Frontal cortex (tissue), 4 donors: ENCODE results near the gene KCNQ1. TPM values are rescaled to one million over a fixed set of nuclear protein-coding genes. Genes with fewer than 3 reads are reported as not detected.

Experiments used
- DNase-seq, 2 donors: peaks; one replicate each; pipeline ENCODE4 v3.0.0; 2012; ENCODE audit warnings: low spot score in 2 of 2
- FAIRE-seq: peaks from 2 replicates; lab custom pipeline; 2012; peaks lifted over from hg19 to GRCh38; lab: Jason Lieb, UNC
- total RNA-seq: library from RNA; depleted of rRNA; stranded (reverse); fragments of >200 nt; gene quantifications from one replicate; pipeline ENCODE4 v1.2.3, GENCODE V29; 2014
- donor health status: control.
- donor health status: control.
- donor health status: control.

The KCNQ1 gene
- total RNA-seq, 1 donor from 2014 or later: under 0.01 TPM

DNA sequence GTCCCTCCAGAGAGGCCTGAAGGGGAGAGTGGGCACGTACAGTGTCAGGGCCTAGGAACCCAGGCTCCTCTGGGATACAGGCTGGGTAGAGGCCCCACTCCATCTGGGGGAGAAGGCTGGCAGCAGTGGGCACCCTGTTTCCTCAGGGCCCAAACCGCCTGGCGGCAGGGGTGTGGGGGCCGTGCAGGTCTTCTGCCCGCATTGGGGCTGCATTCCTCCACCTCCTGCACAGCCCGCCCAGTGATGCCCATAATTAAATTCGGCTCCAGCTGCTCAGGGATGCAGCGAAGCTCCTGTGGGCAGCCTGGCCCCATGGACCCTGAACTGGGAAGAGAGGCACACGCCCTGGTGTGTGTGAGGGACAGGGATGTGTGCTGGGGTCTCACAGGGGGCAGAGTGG is 219.6 kb downstream of the KCNQ1 start:
- DNase-seq (no peak), FAIRE-seq (no peak)

DNA sequence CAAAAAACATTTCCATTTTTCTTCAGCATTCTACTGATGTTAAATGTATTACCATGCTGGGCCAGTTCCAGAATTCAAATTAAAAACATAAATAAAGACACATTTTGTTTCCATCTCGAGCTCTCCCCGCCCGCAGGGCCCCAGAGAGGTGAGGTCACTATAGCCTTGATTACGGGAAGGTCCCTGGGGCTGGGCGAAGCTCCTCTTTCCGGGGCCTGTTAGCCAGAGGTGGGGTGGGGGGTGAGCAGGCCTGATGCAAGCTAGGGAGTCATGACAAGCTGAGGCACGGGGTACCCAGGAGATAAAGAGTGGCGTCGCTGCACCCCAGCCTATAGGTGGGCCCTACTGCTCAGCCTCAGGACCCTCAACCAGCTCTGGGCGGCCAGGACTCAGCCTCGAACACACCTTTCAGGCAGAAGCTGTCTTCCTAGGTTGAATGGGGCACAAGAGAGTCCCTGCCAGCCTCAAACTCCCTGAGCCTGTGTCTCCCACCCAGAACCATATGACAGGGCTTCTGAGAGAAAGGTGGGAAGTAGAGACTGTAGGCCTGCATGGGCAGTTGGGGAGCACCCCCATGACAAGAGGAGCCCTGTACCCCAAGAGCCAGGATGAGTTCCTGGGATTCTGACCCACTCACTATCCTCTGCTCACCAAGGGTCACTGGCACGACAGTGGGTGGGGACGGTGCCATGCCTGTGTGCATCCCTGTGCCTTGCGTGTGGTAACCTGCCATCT is 220.2 kb downstream of the KCNQ1 start:
- DNase-seq (no peak), FAIRE-seq (no peak)

DNA sequence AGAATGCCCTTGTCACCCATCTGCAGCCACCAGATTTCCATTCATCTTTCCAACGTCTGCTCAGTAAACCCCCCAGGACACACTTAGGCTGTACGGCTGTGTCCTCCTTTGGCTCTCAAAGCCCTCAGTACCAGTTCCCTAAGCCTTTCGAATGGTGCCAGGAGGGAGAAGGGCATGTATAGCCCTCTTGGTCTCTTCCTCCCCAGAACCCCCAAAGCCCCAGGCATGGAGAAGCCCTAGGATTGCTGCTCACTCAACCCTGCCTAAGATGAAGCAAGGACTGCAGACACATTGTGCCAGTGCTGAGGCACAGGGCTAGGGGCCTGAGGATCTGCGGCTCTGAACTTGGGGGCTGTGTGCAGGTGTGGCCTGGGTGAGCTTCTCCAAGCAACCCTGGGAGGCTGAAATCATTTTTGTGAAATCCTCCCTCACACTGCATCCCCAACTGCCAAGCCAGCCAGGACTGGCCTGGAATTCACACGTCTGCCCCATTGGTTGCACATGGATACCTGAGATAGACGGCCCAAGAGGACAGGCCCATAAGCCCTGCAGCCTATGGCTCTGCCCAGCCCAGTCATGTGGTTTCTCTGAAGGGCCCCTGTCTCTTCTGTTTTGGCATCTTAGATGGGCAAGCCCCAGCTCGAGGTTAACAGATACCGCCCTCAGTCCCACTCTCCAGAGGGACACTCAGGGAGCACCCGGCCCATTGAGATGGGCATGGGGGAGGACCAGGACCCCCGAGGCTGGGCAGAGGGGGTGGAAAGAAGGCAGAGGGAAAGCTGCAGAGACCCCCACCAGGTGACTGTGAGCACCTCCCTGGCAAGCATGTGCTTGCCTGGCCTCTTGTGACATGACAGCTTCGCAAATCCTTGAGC is 221.0 kb downstream of the KCNQ1 start:
- DNase-seq: no peak

GRCh38 chr11:2666401-2666741 is 221.6 kb downstream of the KCNQ1 start:
- DNase-seq (no peak), FAIRE-seq (no peak)

More for the DNA sequence above, 221.0 kb downstream of the KCNQ1 start:
- no peak for FAIRE-seq

DNA sequence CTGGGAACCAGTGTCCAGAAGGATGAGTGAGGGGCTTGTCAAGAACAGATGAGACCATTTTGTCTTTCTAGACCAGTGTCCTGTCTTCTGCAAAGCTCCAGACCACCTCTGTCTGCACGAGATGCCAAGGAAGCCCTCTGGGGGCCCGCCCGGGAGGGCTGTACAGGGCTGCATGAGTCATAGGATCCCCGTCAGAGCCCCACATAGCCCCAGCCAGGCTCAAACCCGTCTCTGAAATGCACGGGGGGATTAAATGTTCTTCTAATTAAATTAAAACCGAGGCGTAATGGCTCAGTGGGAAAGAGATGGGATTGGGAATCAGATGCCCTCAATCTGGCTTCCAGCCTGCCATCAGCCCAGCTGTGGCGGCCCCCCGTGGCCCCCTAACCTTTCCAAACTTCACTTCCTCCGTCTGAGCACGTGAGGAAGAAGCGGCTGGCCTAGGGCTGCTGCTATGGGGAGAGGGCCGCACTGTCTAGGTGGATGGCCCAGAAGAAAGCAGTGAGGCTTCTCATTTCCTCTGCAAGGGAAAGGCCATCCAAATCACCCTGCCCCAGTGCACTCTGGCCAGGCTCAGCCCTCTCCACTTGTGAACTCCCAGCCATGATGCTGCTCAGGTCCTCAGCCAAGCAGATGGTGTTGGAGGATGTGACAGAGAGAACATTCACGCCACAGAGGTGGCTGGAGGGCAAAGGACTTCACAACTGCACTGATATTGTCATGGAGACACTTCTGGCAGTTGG is 222.2 kb downstream of the KCNQ1 start:
- no peak for FAIRE-seq
- DNase-seq: no peak

DNA sequence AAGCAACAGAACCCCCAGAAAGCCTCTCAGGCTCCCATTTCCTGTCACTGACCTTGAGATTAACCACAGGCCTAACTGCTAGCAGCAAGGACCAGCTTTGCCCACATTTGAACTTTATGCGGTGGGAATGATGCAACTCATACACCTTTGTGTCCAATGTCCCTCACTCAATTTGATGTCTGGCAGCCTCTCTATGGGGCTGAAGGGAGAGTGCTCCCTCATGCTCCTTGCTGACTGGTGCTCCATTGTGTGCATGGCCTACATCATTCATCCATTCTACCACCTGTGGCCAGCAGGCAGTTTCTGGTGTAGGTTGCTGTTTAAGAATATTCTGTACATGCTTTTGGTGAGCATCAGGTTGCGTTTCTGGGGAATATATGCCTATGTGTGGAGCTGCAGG is 223.1 kb downstream of the KCNQ1 start:
- DNase-seq: no peak
- FAIRE-seq: no peak

GRCh38 chr11:2668876-2669275 is 224.1 kb downstream of the KCNQ1 start:
- DNase-seq (no peak), FAIRE-seq (no peak)

- FAIRE-seq (no peak), DNase-seq (no peak)
Measured at GRCh38 chr11:2669634-2670469, 225.0 kb downstream of the KCNQ1 start.

DNA sequence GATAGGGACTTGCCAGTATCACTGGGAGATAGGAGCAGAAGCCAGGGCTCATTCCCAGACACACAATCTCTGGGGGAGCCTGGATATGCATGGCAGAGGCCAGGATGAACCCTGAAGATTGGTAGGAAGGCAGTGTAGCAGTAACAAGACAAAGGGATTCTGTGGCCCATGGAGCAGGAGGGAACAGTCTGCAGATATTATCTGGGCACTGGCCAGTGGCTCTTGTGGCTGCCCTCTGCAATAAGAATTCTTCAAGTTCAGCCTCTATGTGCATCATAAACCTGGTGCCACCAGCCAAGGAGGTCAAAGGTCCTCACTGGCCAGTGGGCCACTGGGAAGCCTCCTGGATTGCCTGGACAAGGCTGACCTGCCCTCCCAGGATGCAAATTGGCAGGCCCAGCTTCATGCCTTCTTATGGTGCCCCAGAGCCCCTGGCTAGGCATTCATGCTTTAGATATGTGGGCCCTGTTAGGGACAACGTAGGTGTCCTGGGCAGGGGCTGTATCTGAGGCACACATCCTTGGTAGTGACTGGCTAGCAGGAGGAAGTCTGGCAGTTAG is 225.8 kb downstream of the KCNQ1 start:
- FAIRE-seq: no peak
- DNase-seq: no peak

- no peak for DNase-seq
- FAIRE-seq: no peak
Measured at GRCh38 chr11:2671748-2672147, 226.9 kb downstream of the KCNQ1 start.

- no peak for FAIRE-seq
- no peak for DNase-seq
Measured at GRCh38 chr11:2672553-2673249, 227.9 kb downstream of the KCNQ1 start.

DNA sequence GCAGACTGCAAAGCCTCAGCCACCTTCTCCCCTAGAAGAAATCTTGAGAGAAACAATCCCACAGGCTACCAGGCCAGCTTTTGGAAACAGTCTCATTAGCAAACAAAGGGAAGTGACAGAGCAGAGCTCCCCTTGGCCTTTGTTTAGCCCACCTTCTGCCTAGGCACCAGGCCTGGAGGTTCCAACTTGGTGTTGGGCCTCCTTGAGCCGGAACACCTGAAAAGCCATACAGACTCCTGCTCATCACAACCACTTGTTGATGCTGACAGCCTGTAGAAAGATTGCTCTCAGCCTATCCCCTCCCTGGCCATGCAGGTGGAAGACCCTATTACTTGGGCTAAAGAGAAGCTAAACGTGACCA is 228.4 kb downstream of the KCNQ1 start:
- FAIRE-seq: no peak

GRCh38 chr11:2673871-2674471 is 229.2 kb downstream of the KCNQ1 start:
- FAIRE-seq (no peak), DNase-seq (no peak)

More for the DNA sequence above, 228.4 kb downstream of the KCNQ1 start:
- DNase-seq: no peak

DNA sequence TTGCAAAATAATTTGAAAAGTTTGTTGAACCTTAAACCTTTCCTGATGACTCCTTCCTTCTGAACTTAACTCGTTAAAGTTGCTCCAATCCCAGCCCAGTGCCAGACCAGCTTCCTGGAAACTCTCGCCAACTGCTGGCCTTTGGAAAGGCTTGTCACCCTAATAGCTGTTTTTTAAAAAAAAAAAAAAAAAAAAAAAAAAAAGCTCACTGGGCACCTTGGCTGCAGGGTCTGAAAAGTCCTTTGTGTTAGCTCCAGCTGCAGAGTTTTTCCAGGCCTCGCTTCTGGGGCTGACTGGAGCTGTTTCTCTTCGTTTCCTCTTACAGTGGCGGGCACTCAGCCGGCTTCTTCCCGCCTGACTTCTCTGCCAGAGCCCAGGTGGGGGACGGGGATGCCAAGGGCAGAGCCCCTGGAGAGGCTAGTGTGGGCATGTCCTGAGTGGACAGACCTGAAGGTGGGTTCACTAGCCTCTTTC is 229.9 kb downstream of the KCNQ1 start:
- DNase-seq: peak in 1 of 2 donors; percentile 45
- FAIRE-seq: no peak

GRCh38 chr11:2675540-2675939 is 230.7 kb downstream of the KCNQ1 start:
- peak in 1 of 2 donors; percentile 34 for DNase-seq

GRCh38 chr11:2677127-2677526 is 232.3 kb downstream of the KCNQ1 start:
- FAIRE-seq (no peak), DNase-seq (no peak)

More at GRCh38 chr11:2675540-2675939, 230.7 kb downstream of the KCNQ1 start:
- FAIRE-seq: no peak

DNA sequence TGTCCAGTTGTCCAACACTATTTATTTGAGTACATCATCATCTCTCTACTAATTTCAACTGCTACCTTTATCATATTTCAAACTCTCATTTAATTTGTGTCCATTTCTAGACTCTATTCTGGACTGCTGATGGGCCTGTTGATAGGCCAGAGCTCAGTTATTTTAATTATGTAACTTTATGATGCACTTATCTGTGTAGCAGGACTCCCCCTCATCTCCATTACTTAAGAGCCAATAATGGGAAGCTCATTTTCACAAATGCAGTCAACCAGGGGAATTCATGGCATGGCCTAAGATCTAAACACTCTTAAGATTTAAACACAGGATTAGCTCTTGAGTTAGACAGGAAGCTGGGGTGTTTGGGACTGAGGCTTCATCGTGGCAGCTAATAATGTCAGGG is 233.6 kb downstream of the KCNQ1 start:
- no peak for FAIRE-seq
- DNase-seq: no peak

DNA sequence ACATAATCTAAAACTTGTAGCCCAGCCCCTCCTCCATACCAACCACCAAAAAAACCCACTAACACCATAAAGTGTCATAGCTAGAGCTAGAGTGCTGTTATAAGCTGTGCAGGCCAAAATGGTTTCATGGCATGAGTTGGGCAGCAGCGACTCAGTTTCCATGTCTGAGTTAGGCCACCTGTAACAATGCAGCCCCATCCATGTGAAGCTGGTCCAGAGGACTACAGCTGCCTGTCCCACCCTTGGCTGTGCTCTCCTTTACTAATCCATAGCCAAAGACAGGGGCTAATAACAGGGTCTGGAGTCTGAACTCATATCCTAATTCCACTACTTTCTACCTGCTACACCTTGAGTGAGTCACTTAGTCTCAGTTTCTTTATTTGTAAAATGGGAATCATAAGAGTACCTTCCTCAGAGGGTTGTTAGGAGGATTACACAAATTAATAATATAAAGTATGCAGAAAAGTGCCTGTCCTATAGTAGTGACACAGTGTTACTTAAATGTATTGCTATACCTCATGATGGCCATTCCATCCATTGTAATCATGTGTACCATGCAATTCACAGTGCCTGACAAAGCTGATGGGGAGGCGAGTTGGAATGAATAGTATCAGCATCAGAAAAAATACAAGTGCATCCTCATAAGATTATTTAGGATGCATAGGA is 234.3 kb downstream of the KCNQ1 start:
- DNase-seq (no peak), FAIRE-seq (no peak)
